ENCODE results near the gene RAD51B.
A peak's percentile ranks its signal among the peaks of the same experiment; 100 is the strongest.

Gene RAD51B

DNA sequence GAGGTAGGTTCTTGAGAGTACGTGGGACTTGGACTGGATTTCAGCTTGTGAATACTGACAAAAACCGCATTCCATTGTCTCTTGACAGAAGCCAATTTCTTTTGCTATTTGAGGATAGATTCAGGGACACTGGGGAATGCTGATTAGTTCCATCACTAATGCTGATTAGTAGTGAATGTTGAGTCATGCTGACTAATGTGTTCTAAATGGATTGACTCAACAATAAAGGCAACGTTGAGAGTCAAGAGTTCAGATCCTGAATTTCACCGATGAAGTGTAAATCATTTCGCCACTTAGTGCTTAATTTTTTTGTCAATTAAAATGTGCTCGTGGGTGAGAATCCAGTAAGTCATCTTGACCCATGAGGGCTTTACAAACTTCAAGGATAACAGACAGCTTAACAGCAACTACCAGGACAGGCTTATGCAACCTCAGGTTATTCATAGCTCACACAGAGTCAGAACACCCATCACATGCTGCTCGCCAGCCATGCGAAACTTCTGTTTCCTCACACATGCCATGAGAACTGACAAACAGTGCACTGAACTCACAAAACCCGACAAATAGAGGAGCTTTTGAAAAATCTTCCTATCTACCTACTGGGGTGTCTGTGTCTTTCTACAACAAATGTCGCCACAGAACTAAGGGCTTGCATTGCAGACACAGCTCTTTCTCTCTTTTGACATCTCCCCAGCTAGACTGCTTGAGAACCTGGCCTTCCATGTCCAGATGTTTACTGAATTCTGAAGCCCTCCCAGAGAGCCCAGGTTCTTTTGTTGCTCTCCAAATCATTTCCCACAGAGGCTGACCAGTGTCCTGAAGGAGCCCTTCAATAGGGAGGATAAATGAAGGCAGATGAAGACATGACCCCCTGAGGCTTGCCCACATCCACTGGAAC is 656.9 kb downstream of the RAD51B start:
- DNase-seq, result peak; percentile 91 to 96

GRCh38 chr14:68477110-68477455 is 657.5 kb downstream of the RAD51B start:
- no peak for DNase-seq

GRCh38 chr14:68477461-68478085 is 658.0 kb downstream of the RAD51B start:
- peak; percentile 37 to 51 for DNase-seq

DNA sequence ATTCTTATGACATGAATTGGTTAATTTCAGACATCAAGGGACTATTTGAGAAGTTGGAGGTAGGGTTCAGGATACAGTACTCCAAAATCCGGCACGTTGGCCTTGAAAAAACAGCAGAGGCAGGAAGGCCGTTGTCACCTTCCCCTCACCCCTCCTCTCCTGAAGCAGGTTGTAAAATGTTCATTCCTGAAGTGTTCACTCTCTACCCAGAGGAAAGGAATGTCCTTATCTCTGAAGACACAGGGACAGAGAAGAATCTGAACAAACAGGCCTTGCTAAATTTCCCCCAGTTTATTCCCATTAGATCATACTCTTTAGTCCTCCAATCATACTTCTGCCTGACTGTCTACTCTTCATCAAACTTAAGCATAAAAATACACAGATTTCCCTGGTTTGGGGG is 659.7 kb downstream of the RAD51B start:
- DNase-seq, result no peak

DNA sequence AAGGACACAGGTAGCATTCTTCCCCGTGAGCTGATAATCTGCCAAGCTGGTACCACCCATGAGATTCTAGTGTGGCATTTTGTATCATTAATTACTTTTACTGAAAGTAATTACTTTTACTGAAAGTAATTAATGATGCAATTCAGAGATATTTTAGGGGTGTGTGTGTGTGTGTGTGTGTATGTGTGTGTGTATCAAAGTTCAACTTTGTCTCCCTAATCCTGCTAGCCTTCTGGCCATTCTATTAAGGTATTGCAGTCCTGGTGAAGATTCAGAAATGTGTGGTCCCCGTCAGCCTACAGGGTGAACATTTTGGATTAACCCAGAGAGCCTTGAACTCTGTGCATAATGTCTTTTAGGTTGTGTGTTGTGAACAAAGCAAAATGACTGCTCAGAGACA is 662.4 kb downstream of the RAD51B start:
- no peak for DNase-seq

GRCh38 chr14:68482772-68483395 is 663.3 kb downstream of the RAD51B start:
- DNase-seq, result no peak

DNA sequence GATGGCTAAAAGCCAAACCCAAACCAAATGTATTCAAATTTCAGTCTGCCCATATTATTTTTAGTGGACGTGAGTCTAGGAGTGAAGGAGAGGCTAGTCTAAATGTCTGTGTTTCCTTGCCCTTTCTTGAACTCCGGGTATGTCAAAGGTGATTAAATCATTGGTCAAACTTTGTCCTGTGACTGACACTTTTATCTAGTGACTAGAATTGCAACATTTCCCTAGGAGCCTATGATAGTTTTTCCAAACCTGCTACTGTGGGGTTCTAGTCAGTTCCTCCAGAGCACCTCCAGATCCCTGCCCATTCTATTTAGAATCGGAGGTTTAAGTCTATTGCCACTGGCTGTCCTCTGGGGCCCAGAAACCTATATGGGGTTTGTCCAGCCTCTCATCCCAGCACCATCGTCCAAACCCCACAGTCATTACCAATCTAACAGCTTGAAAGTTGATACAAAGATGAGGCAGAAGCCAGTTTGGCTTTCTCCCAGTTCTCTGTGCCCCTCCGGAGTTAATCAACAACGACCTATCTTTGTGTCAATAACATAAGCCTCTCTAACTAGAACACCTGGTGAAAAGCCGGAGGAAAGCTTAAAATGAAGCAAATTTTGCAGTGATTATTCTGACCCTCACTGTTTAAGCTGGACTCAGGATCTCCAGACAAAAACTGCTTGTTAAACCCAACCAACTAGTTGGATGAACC is 666.6 kb downstream of the RAD51B start:
- no peak for DNase-seq

- DNase-seq, result no peak
These were observed 667.2 kb downstream of the RAD51B start for GRCh38 chr14:68486809-68487208.

GRCh38 chr14:68487805-68488590 is 668.4 kb downstream of the RAD51B start:
- DNase-seq, result no peak

DNA sequence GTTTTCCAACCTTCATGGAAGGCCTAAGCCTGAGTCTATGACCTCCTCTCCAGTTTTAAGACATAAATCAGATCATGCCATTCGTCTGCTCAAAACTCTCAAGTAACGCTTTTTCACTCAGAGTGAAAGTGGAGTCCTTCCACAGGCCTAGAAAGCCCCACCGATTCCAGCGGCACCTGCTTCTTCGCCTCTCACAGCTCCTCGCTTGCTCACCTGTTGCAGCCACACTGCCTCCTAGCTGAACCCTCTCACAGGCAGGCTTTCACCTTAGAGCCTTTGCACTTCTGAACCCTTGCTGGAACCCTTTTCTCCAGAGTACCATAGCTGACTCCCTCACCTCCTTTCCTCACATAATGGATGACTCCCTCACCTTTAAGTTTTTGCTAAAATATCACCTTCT is 672.2 kb downstream of the RAD51B start:
- DNase-seq, result no peak

DNA sequence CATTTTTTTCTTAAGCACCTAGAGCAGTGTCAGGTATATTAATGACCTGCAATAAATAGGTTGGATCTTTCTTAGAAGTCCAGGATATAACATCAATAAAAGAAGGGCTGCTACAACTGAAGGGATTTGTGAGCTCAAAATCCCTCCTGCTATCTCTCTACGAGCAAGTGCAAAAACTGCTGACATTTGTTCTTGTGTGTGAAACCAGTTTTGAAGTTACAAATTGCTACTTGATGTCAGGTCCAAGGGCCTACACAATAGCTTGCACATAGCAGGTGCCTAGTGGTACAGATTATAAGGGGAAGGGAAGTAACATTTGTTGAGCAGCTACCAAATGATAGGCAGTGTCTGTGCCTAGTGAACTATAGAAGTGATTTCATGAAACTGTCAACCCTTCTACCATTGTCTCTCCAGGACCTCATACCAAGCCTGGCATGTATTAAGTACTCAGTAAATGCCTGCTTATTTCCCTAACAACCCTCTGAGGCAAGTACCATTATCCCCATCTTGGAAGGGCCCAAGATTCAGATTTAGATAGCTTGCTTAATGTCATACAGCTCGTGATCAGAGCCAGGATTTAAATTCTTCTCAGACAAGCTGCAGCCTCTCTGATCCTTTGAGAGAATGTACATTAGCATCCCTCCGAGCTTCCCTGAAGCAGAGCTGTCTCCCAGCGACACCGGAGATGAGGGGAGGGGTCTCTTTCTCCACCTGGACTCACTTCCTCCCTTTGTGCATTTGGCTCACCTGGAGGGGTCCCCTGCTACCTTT is 673.0 kb downstream of the RAD51B start:
- DNase-seq, result no peak

GRCh38 chr14:68493152-68493911 is 673.8 kb downstream of the RAD51B start:
- DNase-seq, result no peak

DNA sequence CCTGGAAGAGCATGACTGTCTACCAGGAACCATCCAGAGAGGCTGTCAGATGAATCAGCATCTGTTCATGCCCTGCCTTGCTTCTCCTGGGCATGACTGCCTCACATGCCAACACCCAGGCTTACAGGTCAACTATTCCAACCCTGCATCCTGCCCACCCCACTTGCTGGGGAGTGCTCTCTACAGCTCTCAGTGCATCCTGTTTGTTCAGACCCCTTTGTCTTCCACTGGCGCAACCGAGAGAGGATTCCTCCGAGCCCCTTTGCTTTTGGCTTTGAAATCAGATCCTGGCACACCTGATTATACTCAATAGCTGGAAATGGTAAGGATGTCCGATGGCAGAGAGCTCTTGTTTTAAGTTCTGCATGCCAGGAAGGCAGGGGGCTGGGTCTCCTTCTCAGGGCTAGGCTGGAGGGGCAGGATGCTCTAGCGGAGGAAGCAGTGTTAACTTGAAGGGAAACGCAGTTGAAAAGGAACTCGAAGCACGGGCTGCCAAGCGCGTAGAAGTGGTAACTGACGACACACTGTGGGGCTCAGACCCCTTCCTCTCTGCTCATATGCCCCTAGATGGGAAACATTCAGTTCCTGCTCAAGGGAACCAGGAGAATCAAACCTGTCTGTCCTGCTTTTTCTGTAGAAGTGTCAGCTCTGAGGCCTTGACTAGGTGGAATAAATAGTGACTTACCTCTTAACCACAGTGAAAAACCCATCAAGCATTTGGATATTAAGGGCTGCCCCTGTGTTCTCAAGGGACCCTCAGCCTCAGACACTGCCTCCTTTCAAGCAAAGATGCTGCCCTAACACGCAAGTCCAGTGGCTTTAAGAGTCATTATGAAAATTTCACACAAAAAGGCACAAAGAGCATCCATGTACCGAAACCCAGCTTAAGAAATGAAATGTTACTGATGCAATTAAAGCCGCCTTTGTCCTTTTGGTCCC is 675.8 kb downstream of the RAD51B start:
- no peak for DNase-seq

DNA sequence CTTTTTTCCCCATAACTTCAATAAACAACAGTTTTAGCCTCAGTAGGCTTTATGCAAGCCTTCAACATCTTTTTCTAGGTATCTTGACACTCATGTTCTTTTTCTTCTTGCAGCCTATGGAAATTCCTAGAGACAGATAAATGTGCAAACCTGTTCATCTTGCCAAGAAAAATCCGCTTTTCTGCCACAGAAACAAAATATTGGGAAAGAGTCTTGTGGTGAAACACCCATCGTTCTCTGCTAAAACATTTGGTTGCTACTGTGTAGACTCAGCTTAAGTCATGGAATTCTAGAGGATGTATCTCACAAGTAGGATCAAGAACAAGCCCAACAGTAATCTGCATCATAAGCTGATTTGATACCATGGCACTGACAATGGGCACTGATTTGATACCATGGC is 677.4 kb downstream of the RAD51B start:
- no peak for DNase-seq

- no peak for DNase-seq
These were observed 679.9 kb downstream of the RAD51B start for GRCh38 chr14:68499451-68499850.

DNA sequence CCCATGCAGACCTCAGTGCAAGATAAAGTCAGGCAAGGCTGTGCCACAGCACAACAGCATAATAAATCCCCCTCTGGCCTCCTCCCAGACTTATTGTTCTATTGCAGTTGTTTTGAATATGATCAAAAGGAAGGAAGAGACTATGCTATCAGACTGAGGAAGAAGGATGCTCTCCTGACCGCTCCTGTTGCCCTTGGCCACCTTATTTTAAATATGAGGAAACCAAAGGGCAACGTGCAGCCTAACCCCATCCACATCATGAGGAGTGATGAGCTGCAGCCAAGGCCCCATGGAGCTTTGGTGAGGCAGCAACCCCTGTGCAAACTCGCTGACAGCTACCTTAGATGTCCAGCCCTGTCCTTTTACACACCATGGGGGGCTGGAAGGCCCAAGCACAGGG is 681.6 kb downstream of the RAD51B start:
- DNase-seq, result no peak

DNA sequence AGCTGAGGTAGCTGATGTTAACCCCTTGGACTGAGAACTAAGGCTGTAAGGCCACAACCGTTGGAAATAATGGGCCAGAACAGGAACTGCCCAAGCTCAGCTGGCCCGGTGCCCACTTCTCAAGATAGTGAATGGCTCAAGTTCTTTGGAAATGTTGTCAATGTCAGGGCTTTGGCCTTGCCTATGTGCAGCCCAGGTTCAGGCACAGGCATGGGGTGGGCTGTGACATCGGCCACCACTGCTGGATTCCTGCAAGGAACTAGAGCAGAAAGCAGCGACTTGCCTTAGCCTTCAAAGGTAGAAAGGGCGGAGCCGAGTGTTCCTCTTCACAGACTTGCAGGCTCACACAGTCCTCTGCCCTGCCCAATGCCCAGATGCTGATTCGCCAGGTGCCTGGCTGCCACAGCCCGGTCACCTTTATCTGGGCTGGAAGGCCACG is 682.1 kb downstream of the RAD51B start:
- DNase-seq, result peak; percentile 17 to 31

- DNase-seq, result no peak
These were observed 682.7 kb downstream of the RAD51B start for GRCh38 chr14:68502230-68502629.

GRCh38 chr14:68503186-68503825 is 683.7 kb downstream of the RAD51B start:
- DNase-seq, result no peak

All from inflammatory macrophage (primary cell).